ENCODE results near the gene CCN2.
"Not testable (repeated sequence)": the region's sequence is repeated elsewhere in the genome, so short reads cannot be mapped to it uniquely, and the experiment has no call there.

The CCN2 gene

GRCh38 chr6:131909408-131910218, 41.6 kb downstream of the CCN2 start:
- DNase-seq (ENCODE audit: low spot score): peak; percentile 56

- DNase-seq (ENCODE audit: low spot score): not testable (repeated sequence)
Observed at GRCh38 chr6:131908787-131909186, 42.4 kb downstream of the CCN2 start.

- not testable (repeated sequence) for DNase-seq (ENCODE audit: low spot score)
Observed at GRCh38 chr6:131903734-131904133, 47.4 kb downstream of the CCN2 start.

- DNase-seq (ENCODE audit: low spot score): not testable (repeated sequence)
Observed at GRCh38 chr6:131901326-131901873, 49.8 kb downstream of the CCN2 start.

GRCh38 chr6:131900231-131900630, 50.9 kb downstream of the CCN2 start:
- DNase-seq (ENCODE audit: low spot score): no peak

GRCh38 chr6:131898718-131899117, 52.5 kb downstream of the CCN2 start:
- no peak for DNase-seq (ENCODE audit: low spot score)
